ENCODE measurements around the gene ZNF750.

Gene ZNF750

DNA sequence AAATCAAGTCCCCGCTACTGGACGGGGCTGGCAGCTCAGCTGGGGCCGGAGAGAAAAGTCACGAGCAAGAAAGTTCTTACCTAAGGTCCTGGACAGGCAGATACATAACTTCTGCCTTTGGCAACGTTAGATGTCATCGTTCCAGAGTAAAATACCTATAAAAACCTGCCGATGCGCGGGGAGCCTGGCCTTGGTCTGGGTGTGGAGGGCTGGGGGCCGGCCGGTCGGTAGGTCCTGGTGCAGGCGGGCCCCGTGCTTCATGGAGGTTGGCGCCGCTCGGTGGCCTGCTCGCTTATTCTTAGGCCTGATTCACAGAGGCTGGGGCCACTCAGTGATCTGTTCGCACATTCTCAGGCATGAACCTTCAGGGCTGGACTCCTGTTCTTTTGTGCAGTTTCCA is 33.7 kb upstream of the ZNF750 start:
- FAIRE-seq (no peak), DNase-seq (ENCODE audit: low spot score) (no peak)

DNA sequence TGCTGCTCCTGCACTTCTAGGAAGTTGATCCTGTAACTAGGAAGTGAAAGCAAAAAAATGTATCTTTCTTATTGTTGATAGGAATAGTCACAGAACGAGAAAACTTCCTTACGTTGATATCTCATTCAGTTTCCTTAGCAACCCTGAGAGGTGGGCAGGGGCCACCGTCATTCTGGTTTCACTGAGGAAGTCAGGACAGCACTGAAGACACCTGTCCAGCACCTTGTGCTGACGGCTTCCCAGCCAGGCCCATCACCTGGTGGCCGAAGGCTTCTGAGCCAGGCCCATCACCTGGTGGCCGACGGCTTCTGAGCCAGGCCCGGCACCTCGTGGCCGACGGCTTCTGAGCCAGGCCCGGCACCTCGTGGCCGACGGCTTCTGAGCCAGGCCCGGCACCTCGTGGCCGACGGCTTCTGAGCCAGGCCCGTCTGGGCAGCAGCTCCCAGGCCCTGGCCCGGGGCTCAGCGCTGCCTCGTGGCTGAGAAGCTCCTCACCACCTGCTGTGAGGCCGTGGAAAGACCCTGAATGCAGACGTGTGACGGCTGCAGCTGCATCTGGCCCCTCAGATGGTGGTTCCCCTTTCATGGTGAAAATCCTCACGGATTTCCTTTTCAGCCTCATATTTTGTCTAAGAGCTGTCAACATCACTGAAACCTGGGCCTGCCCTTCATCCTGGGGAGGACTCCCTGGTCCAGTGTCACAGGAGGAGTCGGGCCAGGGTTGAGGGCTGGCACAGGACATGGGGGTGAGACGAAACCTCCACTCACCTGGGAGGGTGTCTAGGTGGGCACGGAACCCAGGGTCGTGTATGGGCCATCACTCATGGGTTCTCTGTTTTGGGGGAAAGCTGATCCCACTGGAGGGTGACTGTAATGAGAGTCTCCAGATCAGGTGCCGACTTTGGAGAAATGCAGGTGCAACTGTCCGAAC is 33.0 kb upstream of the ZNF750 start:
- no peak for FAIRE-seq

DNA sequence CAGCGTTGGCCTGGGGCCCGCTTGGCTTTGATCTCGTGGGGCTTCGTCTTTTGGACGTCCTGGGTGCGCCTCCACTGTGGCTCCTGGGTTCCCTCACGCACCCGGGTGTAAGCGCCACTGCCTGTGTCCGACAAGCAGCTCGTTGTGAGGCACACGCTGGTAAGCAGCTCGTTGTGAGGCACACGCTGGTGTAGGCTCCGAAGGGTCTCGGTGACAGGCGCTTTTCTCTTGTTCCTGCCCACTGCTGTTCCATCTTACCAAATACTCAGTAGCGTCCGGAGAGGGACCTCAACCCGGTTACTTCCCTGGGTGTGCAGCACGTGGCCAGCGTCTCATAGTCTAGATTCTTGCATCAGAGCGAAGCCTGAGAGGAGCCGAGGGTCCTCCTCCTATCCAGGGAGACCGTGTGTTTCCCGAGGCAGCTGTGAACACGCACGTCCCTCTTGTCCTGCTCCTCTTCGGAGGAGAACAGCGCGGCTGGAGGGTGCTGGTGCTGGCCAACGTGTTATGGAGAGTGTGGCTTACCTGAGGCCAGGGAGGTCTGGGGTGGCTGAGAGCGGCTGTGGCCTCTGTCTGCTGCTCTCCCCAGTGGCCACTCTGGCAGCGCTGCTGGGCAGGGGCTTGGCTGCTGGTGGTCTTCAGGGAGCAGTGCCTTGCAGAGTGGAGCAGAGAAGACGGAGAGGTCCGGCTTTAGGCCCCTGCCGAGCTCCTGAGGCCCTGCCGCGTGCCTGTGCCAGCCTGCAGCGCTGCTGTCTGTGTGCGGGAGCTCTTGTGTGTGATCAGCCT is 32.1 kb upstream of the ZNF750 start:
- FAIRE-seq, result no peak
- no peak for DNase-seq (ENCODE audit: low spot score)

More for the DNA sequence above, 33.0 kb upstream of the ZNF750 start:
- DNase-seq (ENCODE audit: low spot score), result no peak

DNA sequence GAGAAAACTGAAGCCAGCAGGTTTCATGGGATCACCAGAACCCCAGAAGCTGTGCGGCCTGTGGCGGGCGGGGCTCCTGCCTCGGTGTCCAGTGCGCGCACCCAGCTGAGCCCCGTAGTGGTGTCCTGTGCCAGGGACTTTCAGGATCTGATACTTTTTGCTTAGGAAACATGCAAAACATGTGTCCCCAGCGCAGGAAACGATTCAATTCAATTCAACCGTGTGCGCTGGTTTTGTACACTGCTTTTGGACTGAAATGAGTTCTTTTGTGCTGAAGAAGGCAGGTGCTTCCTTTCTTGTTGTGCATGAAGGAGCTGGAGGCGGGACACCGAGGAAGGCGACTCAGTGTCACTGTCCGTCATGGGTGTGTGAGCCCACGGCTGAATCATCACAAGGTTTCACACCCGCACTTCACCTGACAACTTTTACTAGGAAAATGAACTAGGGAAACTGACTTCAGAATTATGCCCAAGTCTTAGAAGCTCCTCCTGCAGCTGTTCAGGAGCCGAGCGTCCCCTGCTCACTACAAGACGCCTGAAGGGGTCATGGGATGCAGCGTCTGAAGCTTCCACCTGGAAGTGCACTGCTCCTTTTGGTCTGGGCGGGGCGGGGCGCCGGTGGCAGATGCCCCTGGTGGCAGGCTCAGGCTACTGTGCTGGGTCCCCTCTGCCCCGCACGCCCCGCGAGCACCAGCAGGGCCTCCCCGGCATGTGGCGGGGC is 31.4 kb upstream of the ZNF750 start:
- FAIRE-seq, result no peak
- DNase-seq (ENCODE audit: low spot score), result peak; percentile 28

DNA sequence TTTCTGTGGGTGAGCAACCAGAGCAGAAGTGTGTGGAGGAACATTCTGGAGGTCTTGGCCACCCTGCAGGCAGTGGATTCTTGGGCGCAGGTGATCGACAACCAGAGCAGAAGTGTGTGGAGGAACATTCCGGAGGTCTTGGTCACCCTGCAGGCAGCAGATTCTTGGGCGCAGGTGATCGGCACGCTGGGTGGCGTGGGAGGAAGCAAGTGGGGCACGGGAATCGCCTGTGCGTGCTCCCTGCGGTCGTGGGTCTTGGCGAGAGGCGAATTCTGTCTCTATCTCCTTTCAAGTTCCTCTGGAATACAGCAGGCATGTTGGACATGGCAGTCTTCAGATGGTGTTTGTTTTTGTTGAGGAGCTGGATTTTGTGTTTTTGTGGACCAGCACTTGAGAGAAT is 30.7 kb upstream of the ZNF750 start:
- no peak for FAIRE-seq

DNA sequence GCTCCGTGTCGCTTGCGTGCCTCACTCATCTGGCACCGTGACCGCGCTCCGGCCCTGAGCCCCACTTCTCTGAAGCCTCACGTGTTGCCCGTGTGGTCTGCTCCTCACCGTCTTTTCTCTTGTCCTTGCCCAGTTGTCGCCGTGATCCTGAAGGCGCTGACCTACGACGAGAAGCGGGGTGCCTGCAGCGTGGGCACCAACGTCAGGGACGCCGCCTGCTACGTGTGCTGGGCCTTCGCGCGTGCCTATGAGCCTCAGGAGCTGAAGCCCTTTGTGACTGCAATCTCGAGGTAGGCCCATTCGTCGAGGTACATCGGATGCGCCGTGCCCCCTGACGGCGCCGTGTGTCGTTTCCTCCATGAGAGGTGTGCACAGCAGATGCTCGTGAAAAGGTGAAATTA is 30.3 kb upstream of the ZNF750 start:
- no peak for DNase-seq (ENCODE audit: low spot score)
- FAIRE-seq, result no peak

More for the DNA sequence above, 30.7 kb upstream of the ZNF750 start:
- no peak for DNase-seq (ENCODE audit: low spot score)

DNA sequence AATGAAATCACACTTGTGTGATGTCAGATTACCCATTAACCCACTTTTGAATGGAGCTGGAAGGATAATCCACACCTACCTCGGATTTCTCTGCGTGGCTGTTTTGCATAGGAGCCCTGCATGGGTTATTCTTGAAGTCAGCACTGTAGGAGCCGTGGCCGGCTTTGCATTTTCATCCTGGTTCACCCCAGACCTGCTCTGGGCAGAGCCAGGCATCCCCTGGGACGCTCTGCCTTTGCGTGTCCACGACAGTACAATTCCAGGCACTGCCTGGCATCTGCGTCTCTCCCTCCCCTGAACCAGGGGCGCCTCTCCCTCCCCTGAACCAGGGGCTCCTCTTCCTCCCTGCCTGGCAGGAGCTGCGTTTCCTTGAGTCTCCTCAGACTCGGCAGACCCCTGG is 29.7 kb upstream of the ZNF750 start:
- FAIRE-seq, result no peak
- DNase-seq (ENCODE audit: low spot score), result no peak

DNA sequence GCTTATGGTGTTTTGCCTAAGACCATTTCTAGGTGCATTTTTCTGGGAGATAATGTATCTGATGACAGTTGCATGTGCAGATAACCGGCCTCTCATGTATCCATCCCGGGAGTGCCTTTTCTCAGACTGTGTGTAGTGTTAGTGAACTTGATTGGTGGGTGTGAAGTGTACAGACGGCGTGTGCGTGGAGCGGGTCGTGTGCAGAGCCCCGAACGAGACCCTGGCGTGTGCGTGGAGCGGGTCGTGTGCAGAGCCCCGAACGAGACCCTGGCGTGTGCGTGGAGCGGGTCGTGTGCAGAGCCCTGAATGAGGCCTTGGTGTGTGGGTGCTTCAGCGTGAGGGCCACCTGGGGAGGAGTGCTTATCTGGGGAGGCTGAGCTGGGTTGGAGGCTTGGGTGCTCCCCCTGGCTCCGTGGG is 28.9 kb upstream of the ZNF750 start:
- DNase-seq (ENCODE audit: low spot score) (no peak), FAIRE-seq (no peak)

DNA sequence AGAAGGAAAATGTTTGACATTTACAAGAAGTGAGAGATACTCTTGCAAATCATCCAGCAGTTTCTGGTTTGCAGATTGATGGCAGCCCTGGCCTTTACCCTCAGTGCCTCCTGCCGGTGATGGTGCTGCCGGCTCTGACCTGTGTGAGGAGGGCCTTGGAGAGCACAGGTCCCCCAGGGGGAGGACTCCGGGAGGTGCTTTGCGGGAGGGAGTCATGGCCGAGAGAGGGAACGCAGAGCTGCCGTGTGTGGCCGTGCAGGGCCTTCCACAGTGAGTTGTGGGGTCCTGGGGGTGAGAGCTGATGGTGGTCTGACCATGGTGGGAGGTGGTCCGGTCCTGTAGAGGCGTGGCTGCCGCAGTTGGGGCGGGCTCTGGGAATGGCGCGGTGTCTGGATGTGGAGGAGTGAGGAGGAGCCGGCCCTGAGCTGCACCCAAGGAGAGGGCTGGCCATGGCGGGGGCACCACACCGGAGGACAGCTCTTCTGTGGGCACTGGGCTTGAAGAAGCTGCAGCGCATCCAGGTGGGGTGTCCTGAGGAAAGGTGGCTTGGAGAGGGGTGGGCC is 28.0 kb upstream of the ZNF750 start:
- FAIRE-seq (no peak), DNase-seq (ENCODE audit: low spot score) (no peak)

DNA sequence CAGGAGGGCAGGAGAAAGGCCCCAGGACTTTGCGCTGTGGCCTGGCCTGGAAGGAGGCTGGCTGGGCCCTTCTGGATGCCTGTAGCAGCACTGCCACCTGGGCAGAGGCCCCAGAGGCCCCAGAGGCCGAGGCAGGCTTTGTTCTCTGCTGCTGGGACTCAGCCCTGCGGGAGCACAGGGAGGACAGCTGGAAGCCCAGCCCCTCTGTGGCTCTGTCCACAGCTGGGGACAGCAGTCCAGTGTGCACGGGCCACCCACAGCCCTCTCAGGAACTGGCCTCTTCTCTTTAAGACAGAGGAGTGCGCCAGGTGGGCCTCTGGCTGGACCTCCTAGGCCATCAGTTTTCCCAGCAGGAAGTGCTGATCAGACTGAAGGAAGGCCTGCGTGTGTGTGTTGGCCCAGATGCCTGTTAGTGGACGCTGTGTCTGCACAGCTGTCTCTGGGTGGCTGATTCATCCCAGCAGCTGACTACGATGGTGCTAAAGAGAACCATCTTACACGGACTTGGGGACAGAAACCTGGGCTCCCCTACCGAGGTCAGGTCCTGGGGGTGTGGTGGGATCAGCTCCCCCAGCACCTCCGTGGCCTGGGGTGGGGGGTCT is 26.9 kb upstream of the ZNF750 start:
- DNase-seq (ENCODE audit: low spot score) (no peak), FAIRE-seq (no peak)

DNA sequence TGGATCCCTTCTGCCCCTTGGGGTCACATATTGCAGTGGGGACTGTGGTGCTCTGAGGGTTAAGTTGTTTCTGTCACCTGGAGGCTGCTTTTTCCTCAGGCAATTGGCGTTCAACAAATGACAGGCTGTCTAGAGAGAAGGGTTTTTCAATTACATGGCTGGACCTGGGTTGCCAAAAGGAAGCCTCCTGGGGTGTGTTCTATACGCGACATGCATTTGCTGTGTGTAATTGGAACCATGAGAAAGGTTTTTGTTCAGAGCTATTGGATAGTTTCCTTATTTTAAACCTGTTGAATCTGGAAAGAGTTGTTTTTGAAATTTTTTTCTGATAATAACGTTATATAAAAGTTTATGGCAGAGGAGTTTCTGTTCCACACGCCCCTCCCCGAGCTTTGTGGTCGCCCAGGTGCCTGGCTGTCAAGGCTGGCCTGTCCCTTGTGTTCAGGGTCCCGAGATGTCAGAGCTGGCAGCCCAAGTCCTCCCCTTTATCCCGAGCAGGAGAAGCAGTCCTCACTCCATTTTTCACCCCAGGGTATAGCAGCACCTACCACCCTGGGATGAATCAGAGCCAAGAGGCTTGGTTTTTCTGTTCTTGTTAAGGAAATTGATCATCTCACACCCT is 26.1 kb upstream of the ZNF750 start:
- FAIRE-seq, result no peak
- no peak for DNase-seq (ENCODE audit: low spot score)

DNA sequence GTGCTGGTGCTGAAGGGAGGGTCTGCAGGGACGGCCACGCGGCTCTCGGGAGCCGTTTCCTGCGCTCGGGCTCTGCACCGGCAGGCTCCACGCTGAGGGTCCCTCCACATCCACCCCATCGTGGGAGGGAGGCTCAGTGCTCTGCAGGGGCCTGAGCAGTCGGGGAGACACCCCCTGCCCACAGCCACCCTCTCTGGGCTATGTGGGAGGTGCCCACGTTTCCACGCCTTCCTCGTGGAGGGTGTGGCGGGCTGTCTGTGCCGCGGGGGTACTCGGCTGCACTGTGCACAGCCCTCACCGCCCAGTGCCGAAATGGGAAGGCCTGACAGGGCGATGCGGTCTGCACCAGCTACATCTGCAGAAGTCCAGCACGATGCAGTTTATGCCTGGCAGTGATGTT is 25.5 kb upstream of the ZNF750 start:
- no peak for FAIRE-seq
- DNase-seq (ENCODE audit: low spot score), result no peak

DNA sequence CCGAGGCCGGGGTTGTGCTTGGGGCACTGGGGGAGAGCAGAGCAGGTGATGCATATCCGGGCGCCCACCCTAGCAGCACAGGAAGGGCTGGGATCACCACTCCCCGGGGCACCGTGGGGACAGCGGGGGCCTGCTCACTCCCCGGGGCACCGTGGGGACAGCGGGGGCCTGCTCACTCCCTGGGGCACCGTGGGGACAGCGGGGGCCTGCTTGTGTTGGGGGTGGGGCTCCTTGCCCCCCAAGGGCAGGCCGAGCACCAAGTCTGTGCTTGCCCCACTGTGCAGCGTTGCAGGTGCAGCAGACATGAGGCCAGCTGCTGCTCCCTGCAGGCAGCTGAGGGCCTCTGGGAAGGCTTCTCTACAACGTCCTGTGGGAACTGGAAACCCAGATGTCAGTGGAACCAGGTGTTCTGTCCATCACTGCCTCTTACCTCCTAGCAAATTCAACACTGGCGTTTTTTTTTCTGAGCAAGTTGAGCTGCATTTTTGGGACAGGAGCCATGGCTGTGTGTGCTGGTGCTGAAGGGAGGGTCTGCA is 25.0 kb upstream of the ZNF750 start:
- no peak for FAIRE-seq
- no peak for DNase-seq (ENCODE audit: low spot score)

DNA sequence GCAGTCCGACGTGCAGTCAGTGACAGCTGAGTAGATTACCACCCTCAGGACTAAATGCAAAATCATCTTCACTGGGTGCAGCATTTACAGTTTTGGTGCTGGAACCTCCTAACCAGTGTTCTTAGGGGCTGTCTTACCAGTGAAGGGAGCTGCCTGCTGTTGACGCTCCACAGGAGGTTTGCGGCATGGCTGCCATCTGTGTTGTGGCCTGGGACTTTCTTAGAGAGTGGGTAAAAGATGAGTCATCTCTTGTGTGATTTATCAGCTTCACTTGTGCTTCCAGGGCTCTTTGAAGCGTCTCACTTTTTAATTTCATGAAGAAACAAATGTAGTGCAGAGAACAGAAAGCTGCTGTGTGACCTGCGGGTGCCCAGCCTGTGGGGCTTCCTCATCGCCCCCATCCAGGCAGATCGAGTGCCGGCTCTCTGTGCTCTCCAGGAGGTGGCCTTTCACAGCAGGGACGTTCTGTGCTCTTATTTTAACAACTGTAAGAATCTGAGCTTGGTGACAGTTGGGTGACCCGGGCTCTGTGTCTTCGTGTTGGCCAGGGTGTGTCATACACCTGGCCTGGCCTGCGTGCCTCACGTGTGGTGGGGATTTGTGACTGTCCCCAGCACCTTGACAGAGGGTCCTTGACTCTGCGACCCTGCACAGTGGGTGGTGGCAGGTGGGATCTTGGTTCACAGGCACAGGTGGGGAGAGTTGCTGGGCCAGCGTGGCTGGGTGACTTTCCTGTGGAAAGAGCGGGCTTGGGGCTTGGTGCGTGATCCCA is 24.3 kb upstream of the ZNF750 start:
- FAIRE-seq, result peak; percentile 92
- peak; percentile 84 for DNase-seq (ENCODE audit: low spot score)

DNA sequence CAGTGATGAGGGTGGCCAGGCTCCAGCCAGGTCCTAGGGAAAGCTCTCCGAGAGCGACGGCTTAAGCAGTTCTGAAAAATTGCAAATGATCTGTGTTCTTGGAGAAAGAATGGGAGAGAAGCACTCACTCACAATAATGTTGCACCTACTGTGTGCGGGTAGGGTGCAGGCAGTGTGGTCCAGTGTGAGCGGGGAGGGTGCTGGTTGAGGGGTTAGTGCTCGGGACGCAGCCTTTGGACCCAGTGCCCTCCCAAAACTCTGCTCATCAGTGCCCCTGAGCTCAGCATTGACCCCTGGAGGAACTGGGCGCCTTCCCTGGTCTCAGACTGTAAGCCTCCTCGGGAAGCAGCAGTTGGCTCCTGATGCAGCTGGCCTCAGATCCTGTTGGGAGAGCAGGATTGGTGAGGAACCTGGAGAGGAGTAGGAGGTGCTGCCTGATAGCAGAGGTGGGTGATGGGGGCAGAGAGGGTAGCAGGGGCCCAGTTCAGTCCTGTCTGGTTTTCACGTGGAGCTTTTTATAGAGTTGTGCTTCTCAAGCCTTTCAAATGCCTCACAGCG is 23.6 kb upstream of the ZNF750 start:
- FAIRE-seq (no peak), DNase-seq (ENCODE audit: low spot score) (no peak)

DNA sequence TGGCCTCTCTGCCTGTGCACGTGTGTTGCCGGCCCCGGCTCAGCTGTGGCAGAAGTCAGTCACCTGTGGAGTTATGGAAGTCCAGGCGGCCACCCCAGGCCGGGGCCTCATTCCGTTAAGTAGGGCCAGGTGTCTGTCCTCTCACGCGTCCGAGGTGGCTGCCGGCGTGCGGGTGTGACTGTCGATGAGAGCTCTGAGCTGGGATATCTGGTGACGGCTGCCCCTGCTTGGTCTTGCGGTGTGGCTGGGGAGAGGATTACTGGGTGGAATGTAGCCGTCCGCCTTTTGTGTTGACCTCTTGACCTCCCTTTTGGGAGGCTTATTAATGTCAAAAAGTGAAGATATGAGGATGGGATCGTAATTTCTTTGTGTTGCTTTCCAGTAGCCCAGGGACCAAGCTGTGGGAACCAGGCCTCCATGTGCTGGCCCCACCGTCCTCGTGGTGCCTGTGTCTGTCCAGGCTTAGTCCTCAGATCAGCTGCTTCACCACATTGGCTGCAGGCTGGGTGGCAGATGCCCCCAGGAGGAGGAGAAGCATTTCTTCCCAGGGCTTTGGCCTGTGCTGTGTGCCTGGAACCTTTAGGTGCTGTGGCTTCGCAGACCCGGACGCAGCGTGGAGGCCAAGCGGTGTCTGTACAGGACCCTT is 23.0 kb upstream of the ZNF750 start:
- DNase-seq (ENCODE audit: low spot score) (no peak), FAIRE-seq (no peak)

DNA sequence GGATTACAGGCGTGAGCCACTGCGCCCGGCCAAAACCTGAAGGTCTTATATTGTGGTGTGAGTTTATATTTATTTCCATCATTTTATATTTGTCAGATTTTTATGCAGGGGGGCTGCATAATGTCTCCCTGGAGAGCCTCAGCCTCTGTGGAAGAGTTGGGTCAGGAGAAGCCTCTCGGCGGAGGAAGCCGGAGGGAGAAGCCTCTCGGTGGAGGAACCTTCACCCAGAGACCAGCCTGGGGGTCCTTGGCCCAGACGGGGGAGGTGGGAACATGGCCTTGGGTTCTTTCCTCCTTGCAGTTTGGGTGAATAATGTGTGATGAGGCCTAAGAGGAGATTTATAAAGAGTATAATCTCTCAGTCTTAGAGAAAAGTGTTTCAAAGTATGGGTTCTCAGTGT is 22.4 kb upstream of the ZNF750 start:
- DNase-seq (ENCODE audit: low spot score), result no peak
- no peak for FAIRE-seq

DNA sequence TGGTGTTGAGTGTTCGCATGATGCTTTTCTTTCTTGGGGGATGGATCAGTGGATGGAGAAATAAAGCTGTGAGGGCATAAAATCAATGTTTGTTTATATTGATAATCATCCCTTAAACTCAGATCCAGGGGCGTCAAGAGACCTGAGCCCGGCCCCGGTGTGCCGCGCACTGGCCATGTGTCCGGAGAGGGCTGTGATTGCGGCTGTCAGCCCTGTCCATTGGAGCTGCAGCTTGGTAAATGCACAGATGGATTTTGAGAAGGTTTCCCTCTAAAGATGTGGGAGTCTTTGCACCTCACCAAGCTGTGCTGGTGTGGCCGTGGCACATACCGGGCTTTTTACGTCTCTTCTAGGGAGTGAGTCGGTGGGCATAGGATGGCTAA is 21.6 kb upstream of the ZNF750 start:
- DNase-seq (ENCODE audit: low spot score), result no peak
- no peak for FAIRE-seq

All from RCC 7860 (cell line).